CD4-positive, alpha-beta T cell (primary cell): ENCODE measurements around the gene TET2. TPM values are rescaled to one million over a fixed set of nuclear protein-coding genes. Genes with fewer than 3 reads are reported as not detected.

Experiments used
- ATAC-seq: fragments of 200-7000 bp; cut with Tn5 transposase; one replicate; pipeline ENCODE4 v1.10.0; 2022; ENCODE audit warnings: mild to moderate bottlenecking; ENCODE audit not compliant: poor library complexity
- CTCF ChIA-PET: fragments of 350-600 bp; sonication (Branson Sonifier 250); formaldehyde crosslinking; loops from one replicate; lab custom pipeline; 2021; ENCODE audit warnings: antibody characterized with exemption, inconsistent platforms; lab: Charles Lee
- POLR2A ChIA-PET: fragments of 350-600 bp; sonication (Branson Sonifier 250); formaldehyde crosslinking; loops from one replicate; lab custom pipeline; 2021; ENCODE audit warnings: antibody characterized with exemption, inconsistent platforms; lab: Charles Lee
- DNase-seq, 14 experiments: peaks; one replicate each; pipeline ENCODE4 v3.0.0-alpha.2; 2013 to 2020; ENCODE audit warnings: mixed read lengths in 2 of 14
- H3K27ac ChIP-seq, 2 donors: one replicate each; pipeline versions ENCODE4 v1.5.1 to v1.7.0; 2013; ENCODE audit warnings: low read length in 2 of 2, low read depth in 1 of 2, mild to moderate bottlenecking in 1 of 2
- H3K27me3 ChIP-seq, 2 experiments: 1 replicate in 1 of 2; 2 replicates in 1 of 2; pipeline versions ENCODE4 v1.6.1 to v1.7.0; 2013; ENCODE audit warnings: low read length in 2 of 2, control low read depth in 1 of 2, mild to moderate bottlenecking in 1 of 2, moderate library complexity in 1 of 2; ENCODE audit not compliant: insufficient read depth in 2 of 2, control insufficient read depth in 1 of 2
- H3K36me3 ChIP-seq: one replicate; pipeline ENCODE4 v1.6.1; 2013; ENCODE audit warnings: low read length, control low read depth; ENCODE audit not compliant: insufficient read depth
- H3K4me1 ChIP-seq: one replicate; pipeline ENCODE4 v1.6.1; 2013; ENCODE audit warnings: low read length, control low read depth; ENCODE audit not compliant: insufficient read depth
- H3K4me3 ChIP-seq: one replicate; pipeline ENCODE4 v1.5.1; 2013; ENCODE audit warnings: mild to moderate bottlenecking, low read length, moderate library complexity
- H3K9me3 ChIP-seq, 2 experiments: 1 replicate in 1 of 2; 2 replicates in 1 of 2; pipeline versions ENCODE4 v1.6.1 to v1.7.0; 2013; ENCODE audit warnings: low read length in 2 of 2, mild to moderate bottlenecking in 2 of 2, control low read depth in 1 of 2, moderate library complexity in 1 of 2; ENCODE audit not compliant: control insufficient read depth in 1 of 2, insufficient read depth in 1 of 2
- H3K27ac Mint-ChIP-seq: one replicate; pipeline ENCODE4 v1.8.0; 2020; ENCODE audit warnings: mixed read lengths
- H3K27me3 Mint-ChIP-seq: one replicate; pipeline ENCODE4 v1.8.0; 2021; ENCODE audit warnings: mixed read lengths
- H3K36me3 Mint-ChIP-seq: one replicate; pipeline ENCODE4 v1.8.0; 2021; ENCODE audit warnings: low read depth, mixed read lengths
- H3K4me1 Mint-ChIP-seq: one replicate; pipeline ENCODE4 v1.8.0; 2021; ENCODE audit warnings: low read depth, mixed read lengths
- H3K4me3 Mint-ChIP-seq: one replicate; pipeline ENCODE4 v1.8.0; 2020; ENCODE audit warnings: mild to moderate bottlenecking, mixed read lengths
- H3K9me3 Mint-ChIP-seq: one replicate; pipeline ENCODE4 v1.8.0; 2020; ENCODE audit warnings: mixed read lengths
- CTCF ChIP-seq: fragments of 200-600 bp; IDR thresholded peaks from one replicate; pipeline ENCODE4 v1.8.0; 2022; ENCODE audit warnings: antibody characterized with exemption, mild to moderate bottlenecking
- intact Hi-C, 2 experiments: fragments of 100-400 bp; cut with DNase I in 1 of 2; cut with micrococcal nuclease in 1 of 2; formaldehyde crosslinking; loops; one replicate each; pipeline versions ENCODE4 v1.15.1 to v1.9.0; 2023 to 2025; cut with DNase I, micrococcal nuclease
- total RNA-seq, 174 experiments: library from RNA in 2 of 174; stranded (reverse) in 2 of 174; gene quantifications; one replicate each; pipeline ENCODE4 v1.2.3 and lab custom pipeline; 2021 to 2026

Gene TET2
- total RNA-seq, 2 experiments from 2014 or later = 31.0 to 32.0 TPM

- Mint-ChIP-seq H3K4me1 (no peaks in the 10 kb centered on the region), H3K4me3 (no peak overlapping the region), H3K27me3 (no peaks in the 10 kb centered on the region), H3K36me3 (no peaks in the 10 kb centered on the region), H3K9me3 (no peaks in the 10 kb centered on the region), H3K27ac (no peak overlapping the region)
- Histone ChIP-seq H3K36me3 (no peaks in the 10 kb centered on the region), H3K27me3 (no peaks in the 10 kb centered on the region), H3K27ac (no peak overlapping the region), H3K4me3 (no peak overlapping the region), H3K4me1 (no peaks in the 10 kb centered on the region), H3K9me3 (no peaks in the 10 kb centered on the region)
- CTCF ChIA-PET = no interaction called here
- intact Hi-C loops = no loop called here
- no peak for TF ChIP-seq CTCF
- ATAC-seq (no peak), DNase-seq (no peak)
- POLR2A ChIA-PET = no interaction called here
Measured at GRCh38 chr4:105120626-105121025, 26.1 kb upstream of the TET2 start.

- Histone ChIP-seq H3K4me1 (no peaks in the 10 kb centered on the region), H3K27me3 (no peaks in the 10 kb centered on the region), H3K9me3 (no peaks in the 10 kb centered on the region), H3K4me3 (no peak overlapping the region), H3K36me3 (no peaks in the 10 kb centered on the region), H3K27ac (no peak overlapping the region)
- no peaks in the 10 kb centered on the region for H3K27me3 Mint-ChIP-seq
- POLR2A ChIA-PET = no interaction called here
- H3K9me3 Mint-ChIP-seq = no peaks in the 10 kb centered on the region
- no peak for TF ChIP-seq CTCF
- DNase-seq (no peak), ATAC-seq (no peak)
- CTCF ChIA-PET = no interaction called here
- no peaks in the 10 kb centered on the region for H3K36me3 Mint-ChIP-seq
- no peaks in the 10 kb centered on the region for H3K4me1 Mint-ChIP-seq
- no peak overlapping the region for H3K4me3 Mint-ChIP-seq
- intact Hi-C loops = no loop called here
- no peak overlapping the region for H3K27ac Mint-ChIP-seq
Measured at GRCh38 chr4:105122350-105122749, 24.3 kb upstream of the TET2 start.

GRCh38 chr4:105126311-105127169 lies 20.1 kb upstream of the TET2 start:
- no peak for DNase-seq
- H3K36me3 ChIP-seq = no peaks in the 10 kb centered on the region
- H3K27me3 ChIP-seq = no peaks in the 10 kb centered on the region
- intact Hi-C loops = no loop called here
- H3K4me1 ChIP-seq = no peaks in the 10 kb centered on the region
- Mint-ChIP-seq H3K27me3 (no peaks in the 10 kb centered on the region), H3K4me1 (no peaks in the 10 kb centered on the region), H3K27ac (no peak overlapping the region), H3K36me3 (no peaks in the 10 kb centered on the region), H3K9me3 (no peaks in the 10 kb centered on the region), H3K4me3 (no peak overlapping the region)
- H3K4me3 ChIP-seq = no peak overlapping the region
- no peak for ATAC-seq
- ChIA-PET CTCF (no interaction called here), POLR2A (no interaction called here)
- no peak for TF ChIP-seq CTCF
- no peak overlapping the region for H3K27ac ChIP-seq
- H3K9me3 ChIP-seq = no peaks in the 10 kb centered on the region
